SK-N-SH treated with all-trans-retinoic acid at 6 μM for 48 hours (cell line): ENCODE results near the gene CDH4.

Experiments
- ATAC-seq: fragments of 200-7000 bp; cut with Tn5 transposase; 3 replicates; pipeline ENCODE4 v1.9.1; 2020; ENCODE audit warnings: mild to moderate bottlenecking, moderate library complexity
- ARNTL ChIP-seq: fragments of 450-650 bp; formaldehyde crosslinking; IDR thresholded peaks from 2 replicates; pipeline ENCODE4 v1.5.0; 2020; ENCODE audit warnings: low read depth, mild to moderate bottlenecking, moderate library complexity, borderline replicate concordance
- BACH2 ChIP-seq: fragments of 250-450 bp; sonication (Bioruptor Pico); IDR thresholded peaks from 2 replicates; pipeline ENCODE4 v1.9.0; 2021; ENCODE audit warnings: mild to moderate bottlenecking, borderline replicate concordance
- CSDC2 ChIP-seq: fragments of 250-450 bp; sonication (Bioruptor Pico); IDR thresholded peaks from 2 replicates; pipeline ENCODE4 v1.5.0; 2020; ENCODE audit warnings: mild to moderate bottlenecking, moderate library complexity
- ESRRG ChIP-seq: fragments of 250-450 bp; sonication (Bioruptor Pico); IDR thresholded peaks from 2 replicates; pipeline ENCODE4 v1.6.1; 2021; ENCODE audit warnings: mild to moderate bottlenecking
- ISL1 ChIP-seq: fragments of 250-450 bp; sonication (Bioruptor Pico); IDR thresholded peaks from 2 replicates; pipeline ENCODE4 v2.1.2; 2022; ENCODE audit warnings: mild to moderate bottlenecking, moderate library complexity
- SNAI2 ChIP-seq: fragments of 250-450 bp; sonication (Bioruptor Pico); IDR thresholded peaks from 2 replicates; pipeline ENCODE4 v1.5.0; 2020; ENCODE audit warnings: mild to moderate bottlenecking, moderate library complexity
- TCF4 ChIP-seq: fragments of 250-450 bp; sonication (Bioruptor Pico); IDR thresholded peaks from 2 replicates; pipeline ENCODE4 v1.8.0; 2021; ENCODE audit warnings: mild to moderate bottlenecking, moderate library complexity, borderline replicate concordance
- TOX ChIP-seq: fragments of 250-450 bp; sonication (Bioruptor Pico); IDR thresholded peaks from 2 replicates; pipeline ENCODE4 v1.8.0; 2021; ENCODE audit warnings: mild to moderate bottlenecking, moderate library complexity, borderline replicate concordance
- TSHZ2 ChIP-seq: fragments of 250-450 bp; sonication (Bioruptor Pico); IDR thresholded peaks from 2 replicates; pipeline ENCODE4 v1.5.0; 2020; ENCODE audit warnings: mild to moderate bottlenecking, moderate library complexity
- ZC3H10 ChIP-seq: fragments of 250-450 bp; sonication (Bioruptor Pico); IDR thresholded peaks from 2 replicates; pipeline ENCODE4 v1.5.1; 2021; ENCODE audit warnings: mild to moderate bottlenecking, moderate library complexity
- ZFP30 ChIP-seq: fragments of 450-650 bp; formaldehyde crosslinking; IDR thresholded peaks from 2 replicates; pipeline ENCODE4 v1.5.0; 2022; ENCODE audit warnings: mild to moderate bottlenecking, moderate library complexity
- ZNF565 ChIP-seq: fragments of 450-650 bp; formaldehyde crosslinking; conservative IDR thresholded peaks from 2 replicates; pipeline ENCODE4 v1.5.0; 2020; ENCODE audit warnings: low read depth, mild to moderate bottlenecking, moderate library complexity
- ZNF70 ChIP-seq: fragments of 450-650 bp; formaldehyde crosslinking; IDR thresholded peaks from 2 replicates; pipeline ENCODE4 v1.5.0; 2020; ENCODE audit warnings: mild to moderate bottlenecking, moderate library complexity
- ZNF8 ChIP-seq: fragments of 450-650 bp; formaldehyde crosslinking; IDR thresholded peaks from 2 replicates; pipeline ENCODE4 v1.5.0; 2020; ENCODE audit warnings: mild to moderate bottlenecking, moderate library complexity
- TF ChIP-seq, protein P1 (sequence below): fragments of 250-450 bp; sonication (Bioruptor Pico); IDR thresholded peaks from 2 replicates; pipeline ENCODE4 v1.5.1; 2020; ENCODE audit warnings: low read depth, mild to moderate bottlenecking, moderate library complexity
- TF ChIP-seq, protein P2 (sequence below): fragments of 250-450 bp; sonication (Bioruptor Pico); IDR thresholded peaks from 2 replicates; pipeline ENCODE4 v1.8.0; 2021; ENCODE audit warnings: low read depth, mild to moderate bottlenecking, moderate library complexity, borderline replicate concordance
- TF ChIP-seq, protein P3 (sequence below): fragments of 250-450 bp; sonication (Bioruptor Pico); IDR thresholded peaks from 2 replicates; pipeline ENCODE4 v1.5.1; 2021; ENCODE audit warnings: mild to moderate bottlenecking, moderate library complexity

Gene CDH4

GRCh38 chr20:61688411-61688810, 436.4 kb downstream of the CDH4 start:
- no peak for ATAC-seq
- no peak for TF ChIP-seq ZC3H10 (CRISPR knock-in tag)
- TF ChIP-seq, protein P1, sequence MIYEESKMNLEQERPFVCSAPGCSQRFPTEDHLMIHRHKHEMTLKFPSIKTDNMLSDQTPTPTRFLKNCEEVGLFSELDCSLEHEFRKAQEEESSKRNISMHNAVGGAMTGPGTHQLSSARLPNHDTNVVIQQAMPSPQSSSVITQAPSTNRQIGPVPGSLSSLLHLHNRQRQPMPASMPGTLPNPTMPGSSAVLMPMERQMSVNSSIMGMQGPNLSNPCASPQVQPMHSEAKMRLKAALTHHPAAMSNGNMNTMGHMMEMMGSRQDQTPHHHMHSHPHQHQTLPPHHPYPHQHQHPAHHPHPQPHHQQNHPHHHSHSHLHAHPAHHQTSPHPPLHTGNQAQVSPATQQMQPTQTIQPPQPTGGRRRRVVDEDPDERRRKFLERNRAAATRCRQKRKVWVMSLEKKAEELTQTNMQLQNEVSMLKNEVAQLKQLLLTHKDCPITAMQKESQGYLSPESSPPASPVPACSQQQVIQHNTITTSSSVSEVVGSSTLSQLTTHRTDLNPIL: no peak
- no peak for TF ChIP-seq TOX (CRISPR knock-in tag)
- TF ChIP-seq ARNTL (CRISPR knock-in tag): no peak
- no peak for TF ChIP-seq CSDC2 (CRISPR knock-in tag)
- no peak for TF ChIP-seq BACH2 (CRISPR knock-in tag)
- TF ChIP-seq, protein P2, sequence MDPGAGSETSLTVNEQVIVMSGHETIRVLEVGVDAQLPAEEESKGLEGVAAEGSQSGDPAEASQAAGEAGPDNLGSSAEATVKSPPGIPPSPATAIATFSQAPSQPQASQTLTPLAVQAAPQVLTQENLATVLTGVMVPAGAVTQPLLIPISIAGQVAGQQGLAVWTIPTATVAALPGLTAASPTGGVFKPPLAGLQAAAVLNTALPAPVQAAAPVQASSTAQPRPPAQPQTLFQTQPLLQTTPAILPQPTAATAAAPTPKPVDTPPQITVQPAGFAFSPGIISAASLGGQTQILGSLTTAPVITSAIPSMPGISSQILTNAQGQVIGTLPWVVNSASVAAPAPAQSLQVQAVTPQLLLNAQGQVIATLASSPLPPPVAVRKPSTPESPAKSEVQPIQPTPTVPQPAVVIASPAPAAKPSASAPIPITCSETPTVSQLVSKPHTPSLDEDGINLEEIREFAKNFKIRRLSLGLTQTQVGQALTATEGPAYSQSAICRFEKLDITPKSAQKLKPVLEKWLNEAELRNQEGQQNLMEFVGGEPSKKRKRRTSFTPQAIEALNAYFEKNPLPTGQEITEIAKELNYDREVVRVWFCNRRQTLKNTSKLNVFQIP (CRISPR knock-in tag): no peak
- TF ChIP-seq, protein P3, sequence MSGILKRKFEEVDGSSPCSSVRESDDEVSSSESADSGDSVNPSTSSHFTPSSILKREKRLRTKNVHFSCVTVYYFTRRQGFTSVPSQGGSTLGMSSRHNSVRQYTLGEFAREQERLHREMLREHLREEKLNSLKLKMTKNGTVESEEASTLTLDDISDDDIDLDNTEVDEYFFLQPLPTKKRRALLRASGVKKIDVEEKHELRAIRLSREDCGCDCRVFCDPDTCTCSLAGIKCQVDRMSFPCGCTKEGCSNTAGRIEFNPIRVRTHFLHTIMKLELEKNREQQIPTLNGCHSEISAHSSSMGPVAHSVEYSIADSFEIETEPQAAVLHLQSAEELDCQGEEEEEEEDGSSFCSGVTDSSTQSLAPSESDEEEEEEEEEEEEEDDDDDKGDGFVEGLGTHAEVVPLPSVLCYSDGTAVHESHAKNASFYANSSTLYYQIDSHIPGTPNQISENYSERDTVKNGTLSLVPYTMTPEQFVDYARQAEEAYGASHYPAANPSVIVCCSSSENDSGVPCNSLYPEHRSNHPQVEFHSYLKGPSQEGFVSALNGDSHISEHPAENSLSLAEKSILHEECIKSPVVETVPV (CRISPR knock-in tag): no peak
- TF ChIP-seq ISL1: no peak
- no peak for TF ChIP-seq ESRRG (CRISPR knock-in tag)
- no peak for TF ChIP-seq SNAI2 (CRISPR knock-in tag)
- TF ChIP-seq ZNF70 (CRISPR knock-in tag): no peak
- no peak for TF ChIP-seq TSHZ2 (CRISPR knock-in tag)

DNA sequence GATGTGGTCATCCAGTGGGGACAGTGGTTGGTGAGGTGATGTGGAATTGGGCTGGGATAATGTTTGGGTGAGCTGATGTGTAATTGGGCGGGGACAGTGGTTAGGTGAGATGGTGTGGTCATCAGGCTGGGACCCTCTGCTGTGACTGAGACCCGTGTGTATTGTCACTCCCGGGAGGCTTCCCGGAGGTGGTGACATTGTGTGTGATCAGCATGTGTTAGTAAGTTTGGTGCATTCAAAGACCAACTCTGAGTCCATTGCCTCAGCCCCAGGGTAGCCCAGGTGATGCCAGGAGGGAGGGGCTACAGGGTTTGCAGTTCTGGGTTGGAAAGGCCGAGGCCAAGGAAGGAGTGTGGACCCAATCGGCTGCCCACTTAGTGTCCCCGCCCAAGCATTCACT, 438.1 kb downstream of the CDH4 start:
- ATAC-seq: no peak
- TF ChIP-seq, protein P2 (CRISPR knock-in tag): no peak
- TF ChIP-seq ISL1 (no peak), ZFP30 (CRISPR knock-in tag) (no peak), ZNF565 (CRISPR knock-in tag) (no peak), ZNF8 (CRISPR knock-in tag) (no peak), TSHZ2 (CRISPR knock-in tag) (no peak), CSDC2 (CRISPR knock-in tag) (no peak), ESRRG (CRISPR knock-in tag) (no peak), TCF4 (CRISPR knock-in tag) (no peak), ZNF70 (CRISPR knock-in tag) (no peak)
- TF ChIP-seq, protein P3 (CRISPR knock-in tag): no peak
- TF ChIP-seq, protein P1: no peak
- TF ChIP-seq, all 23 proteins: peak for 0
